GM23338 (cell line): ENCODE results near the gene GAB2. TPM values are rescaled to one million over a fixed set of nuclear protein-coding genes. Genes with fewer than 3 reads are reported as not detected.

ENCODE experiments used
- ATAC-seq: fragments of 200-7000 bp; cut with Tn5 transposase; 3 replicates; pipeline ENCODE4 v1.9.1; 2020
- DNase-seq: peaks from one replicate; pipeline ENCODE4 v3.0.0-alpha.2; 2015; ENCODE audit warnings: low spot score
- H2AFZ ChIP-seq: fragments of 200-600 bp; sonication (generic); 2 replicates; pipeline ENCODE4 v1.8.0; 2016; ENCODE audit warnings: antibody characterized with exemption, mild to moderate bottlenecking, moderate library complexity
- H3F3A ChIP-seq: fragments of 200-600 bp; sonication (generic); replicated peaks from 2 replicates; pipeline ENCODE4 v1.8.0; 2017; ENCODE audit warnings: antibody characterized with exemption, mixed run types, low read depth
- H3K27ac ChIP-seq: fragments of 200-600 bp; sonication (generic); 2 replicates; pipeline ENCODE4 v1.6.1; 2016; ENCODE audit warnings: low read depth
- H3K27me3 ChIP-seq: fragments of 200-600 bp; sonication (generic); 2 replicates; pipeline ENCODE4 v1.8.0; 2016; ENCODE audit warnings: mild to moderate bottlenecking, mixed run types, moderate library complexity; ENCODE audit not compliant: insufficient read depth
- H3K36me3 ChIP-seq: fragments of 200-600 bp; sonication (generic); 2 replicates; pipeline ENCODE4 v1.8.0; 2016; ENCODE audit warnings: mild to moderate bottlenecking; ENCODE audit not compliant: insufficient read depth
- H3K4me1 ChIP-seq: fragments of 200-600 bp; sonication (generic); 2 replicates; pipeline ENCODE4 v1.8.0; 2016; ENCODE audit warnings: mild to moderate bottlenecking, moderate library complexity; ENCODE audit not compliant: insufficient read depth
- H3K4me2 ChIP-seq: fragments of 200-600 bp; sonication (generic); 2 replicates; pipeline ENCODE4 v1.7.1; 2017; ENCODE audit warnings: mixed run types
- H3K4me3 ChIP-seq: fragments of 200-600 bp; sonication (generic); 2 replicates; pipeline ENCODE4 v1.6.1; 2016; ENCODE audit warnings: mixed run types
- H3K79me2 ChIP-seq: fragments of 200-600 bp; sonication (generic); replicated peaks from 2 replicates; pipeline ENCODE4 v1.8.0; 2017; ENCODE audit warnings: mild to moderate bottlenecking; ENCODE audit not compliant: insufficient read depth
- H3K9me2 ChIP-seq: fragments of 200-600 bp; sonication (generic); 2 replicates; pipeline ENCODE4 v1.8.0; 2017; ENCODE audit not compliant: insufficient read depth
- H4K20me1 ChIP-seq: fragments of 200-600 bp; sonication (generic); replicated peaks from 2 replicates; pipeline ENCODE4 v1.8.0; 2017; ENCODE audit warnings: mild to moderate bottlenecking; ENCODE audit not compliant: insufficient read depth
- H3K27ac Mint-ChIP-seq: 2 replicates; pipeline ENCODE4 v1.8.0; 2020; ENCODE audit warnings: inconsistent platforms, mild to moderate bottlenecking, moderate library complexity, mixed read lengths
- H3K27me3 Mint-ChIP-seq: 3 replicates; pipeline ENCODE4 v1.8.0; 2022; ENCODE audit warnings: low read depth, mild to moderate bottlenecking, moderate library complexity, mixed read lengths, inconsistent platforms; ENCODE audit not compliant: insufficient read depth, poor library complexity
- H3K36me3 Mint-ChIP-seq: 3 replicates; pipeline ENCODE4 v1.8.0; 2021; ENCODE audit warnings: low read depth, mild to moderate bottlenecking, inconsistent platforms, moderate library complexity, mixed read lengths
- H3K4me1 Mint-ChIP-seq: 3 replicates; pipeline ENCODE4 v1.8.0; 2020; ENCODE audit warnings: mild to moderate bottlenecking, inconsistent platforms, mixed read lengths
- H3K4me3 Mint-ChIP-seq: 3 replicates; pipeline ENCODE4 v1.8.0; 2021; ENCODE audit warnings: moderate library complexity, mild to moderate bottlenecking, inconsistent platforms, mixed read lengths
- H3K9me3 Mint-ChIP-seq: 3 replicates; pipeline ENCODE4 v1.8.0; 2020; ENCODE audit warnings: moderate library complexity, mild to moderate bottlenecking, inconsistent platforms, mixed read lengths
- EZH2 ChIP-seq: fragments of 200-600 bp; sonication (generic); IDR thresholded peaks from one replicate; pipeline ENCODE4 v1.8.0; 2017; ENCODE audit warnings: antibody characterized with exemption, mild to moderate bottlenecking, low read depth; ENCODE audit not compliant: unreplicated experiment
- JUNB ChIP-seq: IDR thresholded peaks from one replicate; pipeline ENCODE4 v1.6.1; 2016; ENCODE audit warnings: antibody characterized with exemption; ENCODE audit not compliant: unreplicated experiment
- NANOG ChIP-seq: IDR thresholded peaks from 2 replicates; pipeline ENCODE4 v1.6.1; 2016; ENCODE audit warnings: antibody characterized with exemption, borderline replicate concordance
- POLR2AphosphoS5 ChIP-seq: IDR thresholded peaks from 2 replicates; pipeline ENCODE4 v1.6.1; 2016; ENCODE audit warnings: antibody characterized with exemption, low read depth
- STAT1 ChIP-seq: IDR thresholded peaks from one replicate; pipeline ENCODE4 v1.6.1; 2016; ENCODE audit warnings: antibody characterized with exemption; ENCODE audit not compliant: unreplicated experiment
- ZNF331 ChIP-seq: fragments of 250-450 bp; sonication (Bioruptor Pico); IDR thresholded peaks from 2 replicates; pipeline ENCODE4 v1.5.0; 2020; ENCODE audit warnings: low read depth, mild to moderate bottlenecking, moderate library complexity
- polyA plus RNA-seq: library from polyadenylated mRNA; unstranded; fragments of >200 nt; fragmentation: Nextera tagmentation; extraction: Ambion mirVana; gene quantifications from 2 replicates; pipeline ENCODE4 v1.2.1, GENCODE V29; 2016
- total RNA-seq: library from RNA; depleted of rRNA; stranded (reverse); fragments of >200 nt; shearing (Covaris generic); gene quantifications from 2 replicates; pipeline ENCODE4 v1.2.3, GENCODE V29; 2014
- TF ChIP-seq, protein P1 (sequence below): IDR thresholded peaks from 2 replicates; pipeline ENCODE4 v1.6.1; 2016; ENCODE audit warnings: antibody characterized with exemption
- TF ChIP-seq, protein P2 (sequence below): fragments of 250-450 bp; sonication (Bioruptor Pico); IDR thresholded peaks from 2 replicates; pipeline ENCODE4 v1.5.0; 2020; ENCODE audit warnings: mild to moderate bottlenecking, moderate library complexity
- TF ChIP-seq, protein P3 (sequence below): IDR thresholded peaks from one replicate; pipeline ENCODE4 v1.6.1; 2018; ENCODE audit warnings: antibody characterized with exemption; ENCODE audit not compliant: unreplicated experiment
- TF ChIP-seq, protein P4 (sequence below), 2 experiments: fragments of 200-600 bp in 1 of 2; sonication (generic) in 1 of 2; conservative IDR thresholded peaks; 2 replicates each; pipeline versions ENCODE4 v1.5.1 to v1.6.1; 2016 to 2017; ENCODE audit warnings: antibody characterized with exemption in 2 of 2, low read depth in 2 of 2, mild to moderate bottlenecking in 2 of 2, moderate library complexity in 1 of 2

Gene GAB2
- total and polyA plus RNA-seq, 2 experiments from 2014 or later: 2.0 to 10.8 TPM

DNA sequence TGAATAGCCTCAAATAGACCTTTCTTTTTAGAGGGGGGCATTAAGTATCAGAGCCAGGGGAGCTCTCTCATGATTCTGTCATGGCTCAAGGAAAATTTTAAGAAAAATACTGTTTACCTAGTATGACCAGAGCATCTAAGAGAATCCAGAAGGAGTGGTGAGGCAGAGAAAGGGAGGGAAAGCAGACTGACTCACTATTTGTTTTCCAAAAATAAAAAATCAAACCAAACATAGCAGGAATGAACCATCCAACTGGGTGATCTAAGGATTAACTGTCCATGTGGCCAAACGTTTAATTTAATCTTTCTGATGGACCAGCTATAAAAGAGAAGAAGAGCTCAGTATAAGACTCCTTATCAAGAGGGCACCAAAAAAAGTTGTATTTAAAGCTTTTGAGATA is 70.8 kb downstream of the GAB2 start:
- Histone ChIP-seq H3F3A (no peaks in the 10 kb centered on the region), H3K79me2 (no peaks in the 10 kb centered on the region), H3K9me2 (no peaks in the 10 kb centered on the region), H4K20me1 (no peaks in the 10 kb centered on the region), H3K4me1 (peaks cover 13% of the 10 kb centered on the region; the same call in 1 of the 2 replicates), H3K4me2 (no peak overlapping the region), H2AFZ (no peak overlapping the region), H3K36me3 (no peaks in the 10 kb centered on the region), H3K27me3 (no peaks in the 10 kb centered on the region), H3K4me3 (no peak overlapping the region), H3K27ac (no peak overlapping the region)
- H3K4me1 Mint-ChIP-seq: peaks cover 17% of the 10 kb centered on the region
- TF ChIP-seq EZH2 (no peak), ZNF331 (no peak), JUNB (no peak)
- TF ChIP-seq, protein P1, sequence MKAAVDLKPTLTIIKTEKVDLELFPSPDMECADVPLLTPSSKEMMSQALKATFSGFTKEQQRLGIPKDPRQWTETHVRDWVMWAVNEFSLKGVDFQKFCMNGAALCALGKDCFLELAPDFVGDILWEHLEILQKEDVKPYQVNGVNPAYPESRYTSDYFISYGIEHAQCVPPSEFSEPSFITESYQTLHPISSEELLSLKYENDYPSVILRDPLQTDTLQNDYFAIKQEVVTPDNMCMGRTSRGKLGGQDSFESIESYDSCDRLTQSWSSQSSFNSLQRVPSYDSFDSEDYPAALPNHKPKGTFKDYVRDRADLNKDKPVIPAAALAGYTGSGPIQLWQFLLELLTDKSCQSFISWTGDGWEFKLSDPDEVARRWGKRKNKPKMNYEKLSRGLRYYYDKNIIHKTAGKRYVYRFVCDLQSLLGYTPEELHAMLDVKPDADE: no peak
- H3K4me3 Mint-ChIP-seq: no peak overlapping the region
- H3K27me3 Mint-ChIP-seq: no peaks in the 10 kb centered on the region
- no peaks in the 10 kb centered on the region for H3K9me3 Mint-ChIP-seq
- no peaks in the 10 kb centered on the region for H3K36me3 Mint-ChIP-seq
- ATAC-seq (no peak), DNase-seq (no peak)
- H3K27ac Mint-ChIP-seq: no peak overlapping the region

DNA sequence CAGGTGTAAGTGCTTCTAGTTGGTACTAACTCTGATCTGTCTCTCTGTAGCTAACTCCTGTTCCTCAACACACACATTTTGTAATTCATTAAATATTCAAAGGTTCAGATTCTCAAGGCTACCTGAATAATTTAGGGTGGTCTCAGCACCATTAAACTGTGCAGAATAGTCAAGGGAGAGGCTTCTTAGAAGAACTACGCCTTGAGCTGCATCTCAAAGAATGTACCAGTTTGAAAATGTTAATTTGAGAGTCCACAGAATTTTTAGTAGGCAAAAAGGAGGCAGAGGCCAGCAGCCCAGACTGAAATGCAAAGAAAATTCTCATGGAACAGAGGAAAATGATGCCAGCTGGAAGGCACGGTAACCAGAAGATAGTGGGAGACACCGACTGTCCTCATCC is 72.2 kb downstream of the GAB2 start:
- H3K27me3 Mint-ChIP-seq: no peaks in the 10 kb centered on the region
- no peaks in the 10 kb centered on the region for H3K79me2 ChIP-seq
- no peaks in the 10 kb centered on the region for H3K9me3 Mint-ChIP-seq
- H3K27me3 ChIP-seq: no peaks in the 10 kb centered on the region
- H3K4me1 ChIP-seq: peaks cover 6% of the 10 kb centered on the region; the same call in 1 of the 2 replicates
- no peaks in the 10 kb centered on the region for H4K20me1 ChIP-seq
- H3K4me1 Mint-ChIP-seq: peaks cover 8% of the 10 kb centered on the region
- H3K27ac Mint-ChIP-seq: no peak overlapping the region; the same call in 1 of the 2 replicates
- no peak overlapping the region for H3K4me2 ChIP-seq
- H2AFZ ChIP-seq: no peak overlapping the region
- H3K36me3 ChIP-seq: no peaks in the 10 kb centered on the region
- no peaks in the 10 kb centered on the region for H3K36me3 Mint-ChIP-seq
- no peaks in the 10 kb centered on the region for H3F3A ChIP-seq
- DNase-seq: no peak
- TF ChIP-seq STAT1 (no peak), ZNF331 (no peak), POLR2AphosphoS5 (no peak), NANOG (no peak), JUNB (no peak), EZH2 (no peak)
- TF ChIP-seq, protein P2, sequence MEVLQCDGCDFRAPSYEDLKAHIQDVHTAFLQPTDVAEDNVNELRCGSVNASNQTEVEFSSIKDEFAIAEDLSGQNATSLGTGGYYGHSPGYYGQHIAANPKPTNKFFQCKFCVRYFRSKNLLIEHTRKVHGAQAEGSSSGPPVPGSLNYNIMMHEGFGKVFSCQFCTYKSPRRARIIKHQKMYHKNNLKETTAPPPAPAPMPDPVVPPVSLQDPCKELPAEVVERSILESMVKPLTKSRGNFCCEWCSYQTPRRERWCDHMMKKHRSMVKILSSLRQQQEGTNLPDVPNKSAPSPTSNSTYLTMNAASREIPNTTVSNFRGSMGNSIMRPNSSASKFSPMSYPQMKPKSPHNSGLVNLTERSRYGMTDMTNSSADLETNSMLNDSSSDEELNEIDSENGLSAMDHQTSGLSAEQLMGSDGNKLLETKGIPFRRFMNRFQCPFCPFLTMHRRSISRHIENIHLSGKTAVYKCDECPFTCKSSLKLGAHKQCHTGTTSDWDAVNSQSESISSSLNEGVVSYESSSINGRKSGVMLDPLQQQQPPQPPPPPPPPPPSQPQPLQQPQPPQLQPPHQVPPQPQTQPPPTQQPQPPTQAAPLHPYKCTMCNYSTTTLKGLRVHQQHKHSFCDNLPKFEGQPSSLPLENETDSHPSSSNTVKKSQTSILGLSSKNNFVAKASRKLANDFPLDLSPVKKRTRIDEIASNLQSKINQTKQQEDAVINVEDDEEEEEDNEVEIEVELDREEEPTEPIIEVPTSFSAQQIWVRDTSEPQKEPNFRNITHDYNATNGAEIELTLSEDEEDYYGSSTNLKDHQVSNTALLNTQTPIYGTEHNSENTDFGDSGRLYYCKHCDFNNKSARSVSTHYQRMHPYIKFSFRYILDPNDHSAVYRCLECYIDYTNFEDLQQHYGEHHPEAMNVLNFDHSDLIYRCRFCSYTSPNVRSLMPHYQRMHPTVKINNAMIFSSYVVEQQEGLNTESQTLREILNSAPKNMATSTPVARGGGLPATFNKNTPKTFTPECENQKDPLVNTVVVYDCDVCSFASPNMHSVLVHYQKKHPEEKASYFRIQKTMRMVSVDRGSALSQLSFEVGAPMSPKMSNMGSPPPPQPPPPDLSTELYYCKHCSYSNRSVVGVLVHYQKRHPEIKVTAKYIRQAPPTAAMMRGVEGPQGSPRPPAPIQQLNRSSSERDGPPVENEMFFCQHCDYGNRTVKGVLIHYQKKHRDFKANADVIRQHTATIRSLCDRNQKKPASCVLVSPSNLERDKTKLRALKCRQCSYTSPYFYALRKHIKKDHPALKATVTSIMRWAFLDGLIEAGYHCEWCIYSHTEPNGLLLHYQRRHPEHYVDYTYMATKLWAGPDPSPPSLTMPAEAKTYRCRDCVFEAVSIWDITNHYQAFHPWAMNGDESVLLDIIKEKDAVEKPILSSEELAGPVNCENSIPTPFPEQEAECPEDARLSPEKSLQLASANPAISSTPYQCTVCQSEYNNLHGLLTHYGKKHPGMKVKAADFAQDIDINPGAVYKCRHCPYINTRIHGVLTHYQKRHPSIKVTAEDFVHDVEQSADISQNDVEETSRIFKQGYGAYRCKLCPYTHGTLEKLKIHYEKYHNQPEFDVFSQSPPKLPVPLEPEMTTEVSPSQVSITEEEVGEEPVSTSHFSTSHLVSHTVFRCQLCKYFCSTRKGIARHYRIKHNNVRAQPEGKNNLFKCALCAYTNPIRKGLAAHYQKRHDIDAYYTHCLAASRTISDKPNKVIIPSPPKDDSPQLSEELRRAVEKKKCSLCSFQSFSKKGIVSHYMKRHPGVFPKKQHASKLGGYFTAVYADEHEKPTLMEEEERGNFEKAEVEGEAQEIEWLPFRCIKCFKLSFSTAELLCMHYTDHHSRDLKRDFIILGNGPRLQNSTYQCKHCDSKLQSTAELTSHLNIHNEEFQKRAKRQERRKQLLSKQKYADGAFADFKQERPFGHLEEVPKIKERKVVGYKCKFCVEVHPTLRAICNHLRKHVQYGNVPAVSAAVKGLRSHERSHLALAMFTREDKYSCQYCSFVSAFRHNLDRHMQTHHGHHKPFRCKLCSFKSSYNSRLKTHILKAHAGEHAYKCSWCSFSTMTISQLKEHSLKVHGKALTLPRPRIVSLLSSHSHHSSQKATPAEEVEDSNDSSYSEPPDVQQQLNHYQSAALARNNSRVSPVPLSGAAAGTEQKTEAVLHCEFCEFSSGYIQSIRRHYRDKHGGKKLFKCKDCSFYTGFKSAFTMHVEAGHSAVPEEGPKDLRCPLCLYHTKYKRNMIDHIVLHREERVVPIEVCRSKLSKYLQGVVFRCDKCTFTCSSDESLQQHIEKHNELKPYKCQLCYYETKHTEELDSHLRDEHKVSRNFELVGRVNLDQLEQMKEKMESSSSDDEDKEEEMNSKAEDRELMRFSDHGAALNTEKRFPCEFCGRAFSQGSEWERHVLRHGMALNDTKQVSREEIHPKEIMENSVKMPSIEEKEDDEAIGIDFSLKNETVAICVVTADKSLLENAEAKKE (CRISPR knock-in tag): no peak
- TF ChIP-seq, protein P3, sequence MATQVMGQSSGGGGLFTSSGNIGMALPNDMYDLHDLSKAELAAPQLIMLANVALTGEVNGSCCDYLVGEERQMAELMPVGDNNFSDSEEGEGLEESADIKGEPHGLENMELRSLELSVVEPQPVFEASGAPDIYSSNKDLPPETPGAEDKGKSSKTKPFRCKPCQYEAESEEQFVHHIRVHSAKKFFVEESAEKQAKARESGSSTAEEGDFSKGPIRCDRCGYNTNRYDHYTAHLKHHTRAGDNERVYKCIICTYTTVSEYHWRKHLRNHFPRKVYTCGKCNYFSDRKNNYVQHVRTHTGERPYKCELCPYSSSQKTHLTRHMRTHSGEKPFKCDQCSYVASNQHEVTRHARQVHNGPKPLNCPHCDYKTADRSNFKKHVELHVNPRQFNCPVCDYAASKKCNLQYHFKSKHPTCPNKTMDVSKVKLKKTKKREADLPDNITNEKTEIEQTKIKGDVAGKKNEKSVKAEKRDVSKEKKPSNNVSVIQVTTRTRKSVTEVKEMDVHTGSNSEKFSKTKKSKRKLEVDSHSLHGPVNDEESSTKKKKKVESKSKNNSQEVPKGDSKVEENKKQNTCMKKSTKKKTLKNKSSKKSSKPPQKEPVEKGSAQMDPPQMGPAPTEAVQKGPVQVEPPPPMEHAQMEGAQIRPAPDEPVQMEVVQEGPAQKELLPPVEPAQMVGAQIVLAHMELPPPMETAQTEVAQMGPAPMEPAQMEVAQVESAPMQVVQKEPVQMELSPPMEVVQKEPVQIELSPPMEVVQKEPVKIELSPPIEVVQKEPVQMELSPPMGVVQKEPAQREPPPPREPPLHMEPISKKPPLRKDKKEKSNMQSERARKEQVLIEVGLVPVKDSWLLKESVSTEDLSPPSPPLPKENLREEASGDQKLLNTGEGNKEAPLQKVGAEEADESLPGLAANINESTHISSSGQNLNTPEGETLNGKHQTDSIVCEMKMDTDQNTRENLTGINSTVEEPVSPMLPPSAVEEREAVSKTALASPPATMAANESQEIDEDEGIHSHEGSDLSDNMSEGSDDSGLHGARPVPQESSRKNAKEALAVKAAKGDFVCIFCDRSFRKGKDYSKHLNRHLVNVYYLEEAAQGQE: no peak
- TF ChIP-seq, protein P4, sequence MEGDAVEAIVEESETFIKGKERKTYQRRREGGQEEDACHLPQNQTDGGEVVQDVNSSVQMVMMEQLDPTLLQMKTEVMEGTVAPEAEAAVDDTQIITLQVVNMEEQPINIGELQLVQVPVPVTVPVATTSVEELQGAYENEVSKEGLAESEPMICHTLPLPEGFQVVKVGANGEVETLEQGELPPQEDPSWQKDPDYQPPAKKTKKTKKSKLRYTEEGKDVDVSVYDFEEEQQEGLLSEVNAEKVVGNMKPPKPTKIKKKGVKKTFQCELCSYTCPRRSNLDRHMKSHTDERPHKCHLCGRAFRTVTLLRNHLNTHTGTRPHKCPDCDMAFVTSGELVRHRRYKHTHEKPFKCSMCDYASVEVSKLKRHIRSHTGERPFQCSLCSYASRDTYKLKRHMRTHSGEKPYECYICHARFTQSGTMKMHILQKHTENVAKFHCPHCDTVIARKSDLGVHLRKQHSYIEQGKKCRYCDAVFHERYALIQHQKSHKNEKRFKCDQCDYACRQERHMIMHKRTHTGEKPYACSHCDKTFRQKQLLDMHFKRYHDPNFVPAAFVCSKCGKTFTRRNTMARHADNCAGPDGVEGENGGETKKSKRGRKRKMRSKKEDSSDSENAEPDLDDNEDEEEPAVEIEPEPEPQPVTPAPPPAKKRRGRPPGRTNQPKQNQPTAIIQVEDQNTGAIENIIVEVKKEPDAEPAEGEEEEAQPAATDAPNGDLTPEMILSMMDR (conservative IDR thresholded peaks at IDR 0.05; ENCODE audit: low read depth in 2 of 2): no peak
- no peak overlapping the region for H3K4me3 Mint-ChIP-seq
- no peak overlapping the region for H3K4me3 ChIP-seq
- 0 out of 2 replicates have a peak, but pooled peaks cover 5% of the 10 kb centered on the region for H3K9me2 ChIP-seq
- no peak overlapping the region for H3K27ac ChIP-seq
- no peak for ATAC-seq
